WERI-Rb-1 (cell line): ENCODE measurements around the gene WAC.

Experiments used
- DNase-seq: peaks from one replicate; pipeline ENCODE4 v3.0.0-alpha.2; 2020
- H3K27ac ChIP-seq: fragments of 250-450 bp; sonication (Bioruptor Pico); 2 replicates; pipeline ENCODE4 v1.5.1; 2020; ENCODE audit warnings: mild to moderate bottlenecking, moderate library complexity
- H3K27me3 ChIP-seq: fragments of 250-450 bp; sonication (Bioruptor Pico); 2 replicates; pipeline ENCODE4 v1.5.1; 2021; ENCODE audit warnings: mild to moderate bottlenecking, low read depth, moderate library complexity; ENCODE audit not compliant: insufficient read depth, severe bottlenecking
- H3K36me3 ChIP-seq: fragments of 250-450 bp; sonication (Bioruptor Pico); 2 replicates; pipeline ENCODE4 v1.5.1; 2020; ENCODE audit warnings: mild to moderate bottlenecking, moderate library complexity
- H3K4me3 ChIP-seq: 2 replicates; pipeline ENCODE4 v1.5.1; 2011; ENCODE audit warnings: low read depth, mild to moderate bottlenecking, control low read depth, low read length
- H3K9me3 ChIP-seq: fragments of 250-450 bp; sonication (Bioruptor Pico); 2 replicates; pipeline ENCODE4 v1.5.1; 2021; ENCODE audit warnings: mild to moderate bottlenecking, moderate library complexity; ENCODE audit not compliant: severe bottlenecking
- CTCF ChIP-seq: IDR thresholded peaks from 2 replicates; pipeline ENCODE4 v1.5.1; 2011; ENCODE audit warnings: low read depth, mild to moderate bottlenecking, control low read depth, inconsistent platforms, low read length

The WAC gene

GRCh38 chr10:28540145-28540544, 7.2 kb downstream of the WAC start:
- no peaks in the 10 kb centered on the region for H3K27me3 ChIP-seq
- DNase-seq = no peak
- no peaks in the 10 kb centered on the region for H3K9me3 ChIP-seq
- no peak for TF ChIP-seq CTCF
- no peak overlapping the region for H3K27ac ChIP-seq
- H3K36me3 ChIP-seq = peaks cover 39% of the 10 kb centered on the region
- no peak overlapping the region for H3K4me3 ChIP-seq

- Histone ChIP-seq H3K27ac (no peak overlapping the region), H3K36me3 (peaks cover 36% of the 10 kb centered on the region)
- DNase-seq = no peak
Observed at GRCh38 chr10:28541717-28542365, 8.9 kb downstream of the WAC start.

GRCh38 chr10:28542728-28543127, 9.8 kb downstream of the WAC start:
- no peak for DNase-seq
- H3K27ac ChIP-seq = no peak overlapping the region
- no peak overlapping the region for H3K4me3 ChIP-seq
- TF ChIP-seq CTCF = no peak
- H3K36me3 ChIP-seq = peaks cover 27% of the 10 kb centered on the region
- H3K9me3 ChIP-seq = no peaks in the 10 kb centered on the region
- H3K27me3 ChIP-seq = no peaks in the 10 kb centered on the region

More at GRCh38 chr10:28541717-28542365, 8.9 kb downstream of the WAC start:
- TF ChIP-seq CTCF = no peak
- Histone ChIP-seq H3K27me3 (no peaks in the 10 kb centered on the region), H3K4me3 (no peak overlapping the region), H3K9me3 (no peaks in the 10 kb centered on the region)

GRCh38 chr10:28544058-28544457, 11.1 kb downstream of the WAC start:
- no peaks in the 10 kb centered on the region for H3K9me3 ChIP-seq
- H3K27me3 ChIP-seq = no peaks in the 10 kb centered on the region
- TF ChIP-seq CTCF = no peak
- no peak overlapping the region for H3K27ac ChIP-seq
- H3K36me3 ChIP-seq = peaks cover 27% of the 10 kb centered on the region
- H3K4me3 ChIP-seq = no peak overlapping the region
- no peak for DNase-seq

GRCh38 chr10:28545967-28546644, 13.2 kb downstream of the WAC start:
- no peak overlapping the region for H3K27ac ChIP-seq
- no peak for DNase-seq
- H3K4me3 ChIP-seq = no peak overlapping the region
- H3K27me3 ChIP-seq = no peaks in the 10 kb centered on the region
- TF ChIP-seq CTCF = no peak
- H3K36me3 ChIP-seq = peaks cover 21% of the 10 kb centered on the region
- no peaks in the 10 kb centered on the region for H3K9me3 ChIP-seq
